Measurements from ENCODE around the gene PLXNC1. TPM values are rescaled to one million over a fixed set of nuclear protein-coding genes. Genes with fewer than 3 reads are reported as not detected.

Gene PLXNC1
- 0.02 TPM in 1 of 2 replicates, not detected in the other for total RNA-seq (2014; rRNA removed; shearing (Covaris generic))
- polyA plus RNA-seq (2014; cell fraction: nucleus; rRNA removed) = 0.10 TPM in 1 of 2 replicates, not detected in the other

- no peak for DNase-seq (ENCODE audit: extremely low read depth, low read depth)
Observed at GRCh38 chr12:94147991-94148738, at the start of gene PLXNC1. Gene PLXNC1, plus strand, starts transcription at chr12:94148577. Its CDS starts 395 bp downstream, at chr12:94148972.

GRCh38 chr12:94099191-94099590 is 49.2 kb upstream of the PLXNC1 start:
- DNase-seq (ENCODE audit: extremely low read depth, low read depth) = no peak

GRCh38 chr12:94099632-94100031 is 48.7 kb upstream of the PLXNC1 start:
- DNase-seq (ENCODE audit: extremely low read depth, low read depth) = no peak

- DNase-seq (ENCODE audit: extremely low read depth, low read depth) = no peak
Observed at GRCh38 chr12:94100211-94100627, 48.2 kb upstream of the PLXNC1 start.

GRCh38 chr12:94100990-94101737 is 47.2 kb upstream of the PLXNC1 start:
- peak; percentile 60 for DNase-seq (ENCODE audit: extremely low read depth, low read depth)

GRCh38 chr12:94101738-94102660 is 46.4 kb upstream of the PLXNC1 start:
- peak; percentile 86 for DNase-seq (ENCODE audit: extremely low read depth, low read depth)

GRCh38 chr12:94103986-94104385 is 44.4 kb upstream of the PLXNC1 start:
- no peak for DNase-seq (ENCODE audit: extremely low read depth, low read depth)

- no peak for DNase-seq (ENCODE audit: extremely low read depth, low read depth)
Observed at GRCh38 chr12:94107910-94108309, 40.5 kb upstream of the PLXNC1 start.

GRCh38 chr12:94109160-94109559 is 39.2 kb upstream of the PLXNC1 start:
- no peak for DNase-seq (ENCODE audit: extremely low read depth, low read depth)

GRCh38 chr12:94110258-94110657 is 38.1 kb upstream of the PLXNC1 start:
- DNase-seq (ENCODE audit: extremely low read depth, low read depth) = no peak

- DNase-seq (ENCODE audit: extremely low read depth, low read depth) = no peak
Observed at GRCh38 chr12:94111302-94111701, 37.1 kb upstream of the PLXNC1 start.

- no peak for DNase-seq (ENCODE audit: extremely low read depth, low read depth)
Observed at GRCh38 chr12:94112121-94112520, 36.3 kb upstream of the PLXNC1 start.

GRCh38 chr12:94114166-94114565 is 34.2 kb upstream of the PLXNC1 start:
- no peak for DNase-seq (ENCODE audit: extremely low read depth, low read depth)

GRCh38 chr12:94116191-94116590 is 32.2 kb upstream of the PLXNC1 start:
- no peak for DNase-seq (ENCODE audit: extremely low read depth, low read depth)

GRCh38 chr12:94121886-94122285 is 26.5 kb upstream of the PLXNC1 start:
- no peak for DNase-seq (ENCODE audit: extremely low read depth, low read depth)

- DNase-seq (ENCODE audit: extremely low read depth, low read depth) = no peak
Observed at GRCh38 chr12:94122591-94122990, 25.8 kb upstream of the PLXNC1 start.

- no peak for DNase-seq (ENCODE audit: extremely low read depth, low read depth)
Observed at GRCh38 chr12:94123127-94123526, 25.2 kb upstream of the PLXNC1 start.

- DNase-seq (ENCODE audit: extremely low read depth, low read depth) = no peak
Observed at GRCh38 chr12:94126067-94126466, 22.3 kb upstream of the PLXNC1 start.

- no peak for DNase-seq (ENCODE audit: extremely low read depth, low read depth)
Observed at GRCh38 chr12:94127239-94128131, 20.9 kb upstream of the PLXNC1 start.

- DNase-seq (ENCODE audit: extremely low read depth, low read depth) = no peak
Observed at GRCh38 chr12:94128280-94128679, 20.1 kb upstream of the PLXNC1 start.

Measured in NCI-H460 (cell line).